ENCODE data around the gene G3BP1.

GRCh38 chr5:151757233-151758140 is 14.3 kb upstream of the G3BP1 start:
- no peak for TF ChIP-seq CTCF (IDR thresholded peaks at IDR 0.05 in 2 of 3, conservative IDR thresholded peaks at IDR 0.05 in 1 of 3; ENCODE audit: insufficient read depth in 2 of 3, low read depth in 1 of 3, low read length in 3 of 3)
- no peak for TF ChIP-seq POLR2B (IDR thresholded peaks at IDR 0.05; ENCODE audit: low read depth, partially characterized antibody)
- no peak for TF ChIP-seq THAP7 (CRISPR knock-in tag; IDR thresholded peaks at IDR 0.05)

Data from K562 (cell line).